Liver (tissue), 9 donors: ENCODE data around the gene APBB3. TPM values are rescaled to one million over a fixed set of nuclear protein-coding genes. Genes with fewer than 3 reads are reported as not detected.

ENCODE experiments used
- DNase-seq: peaks from one replicate; pipeline ENCODE4 v3.0.0-alpha.2; 2017; ENCODE audit warnings: low spot score
- H3K27ac ChIP-seq, 2 donors: one replicate each; pipeline ENCODE4 v1.7.0; 2013; ENCODE audit warnings: inconsistent platforms in 2 of 2, low read length in 2 of 2, control low read depth in 1 of 2, low read depth in 1 of 2, mild to moderate bottlenecking in 1 of 2
- H3K27me3 ChIP-seq, 4 donors: one replicate each; pipeline versions ENCODE4 v1.6.1 to v1.7.0; 2013; ENCODE audit warnings: low read length in 3 of 4, inconsistent platforms in 1 of 4, mild to moderate bottlenecking in 1 of 4, moderate library complexity in 1 of 4; ENCODE audit not compliant: control insufficient read depth in 4 of 4, insufficient read depth in 4 of 4
- H3K36me3 ChIP-seq, 4 donors: one replicate each; pipeline versions ENCODE4 v1.6.1 to v1.7.0; 2013; ENCODE audit warnings: low read length in 3 of 4, mild to moderate bottlenecking in 3 of 4, low read depth in 1 of 4, moderate library complexity in 1 of 4; ENCODE audit not compliant: control insufficient read depth in 4 of 4, insufficient read depth in 3 of 4
- H3K4me1 ChIP-seq, 4 donors: one replicate each; pipeline versions ENCODE4 v1.6.1 to v1.7.0; 2013; ENCODE audit warnings: low read length in 3 of 4, mild to moderate bottlenecking in 3 of 4, moderate library complexity in 1 of 4; ENCODE audit not compliant: control insufficient read depth in 4 of 4, insufficient read depth in 4 of 4
- H3K4me3 ChIP-seq, 3 donors: one replicate each; pipeline versions ENCODE4 v1.6.1 to v1.7.0; 2013; ENCODE audit warnings: low read length in 3 of 3, control low read depth in 1 of 3, low read depth in 1 of 3, mild to moderate bottlenecking in 1 of 3
- H3K9ac ChIP-seq, 2 donors: one replicate each; pipeline ENCODE4 v1.7.0; 2013; ENCODE audit warnings: low read length in 2 of 2, mild to moderate bottlenecking in 2 of 2, moderate library complexity in 2 of 2, control low read depth in 1 of 2, low read depth in 1 of 2
- H3K9me3 ChIP-seq, 4 donors: one replicate each; pipeline versions ENCODE4 v1.6.1 to v1.7.0; 2013; ENCODE audit warnings: low read length in 3 of 4; ENCODE audit not compliant: control insufficient read depth in 4 of 4
- ATF3 ChIP-seq: IDR thresholded peaks from 2 replicates; pipeline ENCODE4 v1.6.1; 2016; ENCODE audit warnings: antibody characterized with exemption
- CTCF ChIP-seq: fragments of 150-350 bp; IDR thresholded peaks from 2 replicates; pipeline ENCODE4 v1.5.1; 2017; ENCODE audit warnings: improper control_type of control experiment, low read depth, low read length; ENCODE audit not compliant: missing input control
- EGR1 ChIP-seq, 2 donors: IDR thresholded peaks; 2 replicates each; pipeline ENCODE4 v1.6.1; 2016 to 2018; ENCODE audit warnings: antibody characterized with exemption in 2 of 2, low read depth in 2 of 2
- FOXA1 ChIP-seq: IDR thresholded peaks from 2 replicates; pipeline ENCODE4 v1.6.1; 2016; ENCODE audit warnings: antibody characterized with exemption
- FOXA2 ChIP-seq: IDR thresholded peaks from 2 replicates; pipeline ENCODE4 v1.6.1; 2016; ENCODE audit warnings: antibody characterized with exemption
- GABPA ChIP-seq, 2 donors: IDR thresholded peaks in 1 of 2; conservative IDR thresholded peaks in 1 of 2; 2 replicates each; pipeline ENCODE4 v1.6.1; 2016; ENCODE audit warnings: antibody characterized with exemption in 2 of 2, mild to moderate bottlenecking in 1 of 2, moderate library complexity in 1 of 2
- HNF4A ChIP-seq, 2 donors: conservative IDR thresholded peaks; 2 replicates each; pipeline ENCODE4 v1.6.1; 2016; ENCODE audit warnings: antibody characterized with exemption in 2 of 2, mild to moderate bottlenecking in 2 of 2
- HNF4G ChIP-seq: IDR thresholded peaks from 2 replicates; pipeline ENCODE4 v1.6.1; 2016; ENCODE audit warnings: antibody characterized with exemption
- JUND ChIP-seq, 2 donors: IDR thresholded peaks; 2 replicates each; pipeline ENCODE4 v1.6.1; 2016; ENCODE audit warnings: antibody characterized with exemption in 2 of 2
- RAD21 ChIP-seq, 2 donors: IDR thresholded peaks; 2 replicates each; pipeline ENCODE4 v1.6.1; 2016; ENCODE audit warnings: antibody characterized with exemption in 2 of 2, mild to moderate bottlenecking in 2 of 2
- RXRA ChIP-seq, 2 donors: IDR thresholded peaks; 2 replicates each; pipeline ENCODE4 v1.6.1; 2017 to 2018; ENCODE audit warnings: antibody characterized with exemption in 2 of 2, mild to moderate bottlenecking in 1 of 2
- SP1 ChIP-seq: IDR thresholded peaks from 2 replicates; pipeline ENCODE4 v1.6.1; 2018; ENCODE audit warnings: antibody characterized with exemption, mild to moderate bottlenecking
- TAF1 ChIP-seq: conservative IDR thresholded peaks from 2 replicates; pipeline ENCODE4 v1.6.1; 2016; ENCODE audit warnings: antibody characterized with exemption, mild to moderate bottlenecking
- YY1 ChIP-seq: IDR thresholded peaks from 2 replicates; pipeline ENCODE4 v1.6.1; 2016; ENCODE audit warnings: antibody characterized with exemption, mild to moderate bottlenecking
- WGBS: extraction: QIAGEN DNeasy Blood & Tissue Kit; methylation state at CpG from one replicate; pipeline ENCODE4 v1.1.7; 2013; 5-methylcytosine and 5-hydroxymethylcytosine counted together
- polyA plus RNA-seq, 2 donors: library from polyadenylated mRNA; stranded (reverse) in 1 of 2; unstranded in 1 of 2; fragments of 200-250 nt in 1 of 2; fragments of >200 nt in 1 of 2; fragmentation: Nextera tagmentation in 1 of 2; extraction: Ambion mirVana in 1 of 2; gene quantifications; one replicate each; pipeline versions ENCODE4 v1.2.1 to v1.2.3, GENCODE V29; 2013 to 2015
- total RNA-seq, 2 donors: library from RNA; depleted of rRNA; stranded (reverse); fragments of >200 nt; gene quantifications; one replicate each; pipeline ENCODE4 v1.2.3, GENCODE V29; 2014
- TF ChIP-seq, protein P1 (sequence below): IDR thresholded peaks from 2 replicates; pipeline ENCODE4 v1.6.1; 2016; ENCODE audit warnings: antibody characterized with exemption
- TF ChIP-seq, protein P2 (sequence below): IDR thresholded peaks from 2 replicates; pipeline ENCODE4 v1.6.1; 2016; ENCODE audit warnings: antibody characterized with exemption
- donor health status: healthy.
- donor health status: healthy.
- donor health status: healthy.
- donor health status: healthy.
- donor health status: healthy.

APBB3 gene
- total and polyA plus RNA-seq, 4 donors = 4.6 to 40.5 (median 19.6) TPM

DNA sequence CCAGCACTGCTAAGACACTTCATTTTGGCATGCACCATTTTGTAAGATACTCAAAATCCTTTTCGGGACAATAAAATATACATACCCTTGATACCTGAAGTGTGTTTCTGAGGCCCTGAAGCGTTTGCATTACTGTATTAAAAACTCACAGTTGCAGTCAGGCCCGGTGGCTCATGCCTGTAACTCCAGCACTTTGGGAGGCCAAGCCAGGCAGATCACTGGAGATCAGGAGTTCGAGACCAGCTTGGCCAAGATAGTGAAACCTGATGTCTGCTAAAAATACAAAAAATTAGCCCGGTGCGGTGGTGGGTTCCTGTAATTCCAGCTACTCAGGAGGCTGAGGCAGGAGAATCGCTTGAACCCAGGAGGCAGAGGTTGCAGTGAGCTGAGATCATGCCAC lies 19.4 kb downstream of the APBB3 start:
- no peak overlapping the region for H3K9ac ChIP-seq
- peaks cover 8 to 40% (median 33%) of the 10 kb centered on the region in 4 donors for H3K4me1 ChIP-seq
- TF ChIP-seq FOXA1 (no peak), RXRA (IDR thresholded peaks at IDR 0.05) (no peak), GABPA (IDR thresholded peaks at IDR 0.05 in 1 of 2, conservative IDR thresholded peaks at IDR 0.05 in 1 of 2) (no peak), HNF4A (conservative IDR thresholded peaks at IDR 0.05) (no peak), YY1 (no peak), HNF4G (no peak)
- no peaks in the 10 kb centered on the region for H3K9me3 ChIP-seq
- WGBS = 97% methylated on average over 7 of the region's 7 CpGs
- no peak for DNase-seq
- no peak overlapping the region for H3K4me3 ChIP-seq
- no peaks in the 10 kb centered on the region for H3K27me3 ChIP-seq
- no peak overlapping the region for H3K27ac ChIP-seq
- H3K36me3 ChIP-seq = peaks cover 2 to 32% (median 26%) of the 10 kb centered on the region in 4 donors

GRCh38 chr5:140542972-140543371 lies 21.4 kb downstream of the APBB3 start:
- H3K4me1 ChIP-seq = peaks cover 6 to 21% (median 16%) of the 10 kb centered on the region in 4 donors
- no peaks in the 10 kb centered on the region for H3K9me3 ChIP-seq
- no peaks in the 10 kb centered on the region for H3K27me3 ChIP-seq
- H3K4me3 ChIP-seq = no peak overlapping the region
- DNase-seq = no peak
- WGBS = 89% methylated on average over 5 of the region's 5 CpGs
- TF ChIP-seq EGR1 (IDR thresholded peaks at IDR 0.05; ENCODE audit: low read depth in 2 of 2) (no peak), RAD21 (IDR thresholded peaks at IDR 0.05) (no peak), YY1 (no peak), TAF1 (no peak), ATF3 (no peak), JUND (IDR thresholded peaks at IDR 0.05) (no peak), CTCF (no peak), FOXA1 (no peak), GABPA (IDR thresholded peaks at IDR 0.05 in 1 of 2, conservative IDR thresholded peaks at IDR 0.05 in 1 of 2) (no peak), RXRA (IDR thresholded peaks at IDR 0.05) (no peak)
- TF ChIP-seq, protein P1, sequence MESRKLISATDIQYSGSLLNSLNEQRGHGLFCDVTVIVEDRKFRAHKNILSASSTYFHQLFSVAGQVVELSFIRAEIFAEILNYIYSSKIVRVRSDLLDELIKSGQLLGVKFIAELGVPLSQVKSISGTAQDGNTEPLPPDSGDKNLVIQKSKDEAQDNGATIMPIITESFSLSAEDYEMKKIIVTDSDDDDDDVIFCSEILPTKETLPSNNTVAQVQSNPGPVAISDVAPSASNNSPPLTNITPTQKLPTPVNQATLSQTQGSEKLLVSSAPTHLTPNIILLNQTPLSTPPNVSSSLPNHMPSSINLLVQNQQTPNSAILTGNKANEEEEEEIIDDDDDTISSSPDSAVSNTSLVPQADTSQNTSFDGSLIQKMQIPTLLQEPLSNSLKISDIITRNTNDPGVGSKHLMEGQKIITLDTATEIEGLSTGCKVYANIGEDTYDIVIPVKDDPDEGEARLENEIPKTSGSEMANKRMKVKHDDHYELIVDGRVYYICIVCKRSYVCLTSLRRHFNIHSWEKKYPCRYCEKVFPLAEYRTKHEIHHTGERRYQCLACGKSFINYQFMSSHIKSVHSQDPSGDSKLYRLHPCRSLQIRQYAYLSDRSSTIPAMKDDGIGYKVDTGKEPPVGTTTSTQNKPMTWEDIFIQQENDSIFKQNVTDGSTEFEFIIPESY = no peak
- no peak overlapping the region for H3K27ac ChIP-seq
- peaks cover 2 to 46% (median 40%) of the 10 kb centered on the region in 4 donors for H3K36me3 ChIP-seq
- no peak overlapping the region for H3K9ac ChIP-seq

- Histone ChIP-seq H3K4me1 (peaks cover 0 to 4% (median 0%) of the 10 kb centered on the region in 4 donors), H3K4me3 (no peak overlapping the region), H3K9me3 (no peaks in the 10 kb centered on the region), H3K9ac (no peak overlapping the region), H3K27ac (no peak overlapping the region), H3K27me3 (no peaks in the 10 kb centered on the region), H3K36me3 (peaks cover 5 to 62% (median 47%) of the 10 kb centered on the region in 4 donors)
- 94% methylated on average over 1 of the region's 1 CpG for WGBS
- DNase-seq = no peak
- TF ChIP-seq EGR1 (IDR thresholded peaks at IDR 0.05; ENCODE audit: low read depth in 2 of 2) (no peak), SP1 (no peak), RXRA (IDR thresholded peaks at IDR 0.05) (no peak), GABPA (IDR thresholded peaks at IDR 0.05 in 1 of 2, conservative IDR thresholded peaks at IDR 0.05 in 1 of 2) (no peak), ATF3 (no peak), FOXA2 (no peak), FOXA1 (no peak), HNF4A (conservative IDR thresholded peaks at IDR 0.05) (no peak), TAF1 (no peak), RAD21 (IDR thresholded peaks at IDR 0.05) (no peak), CTCF (no peak)
- TF ChIP-seq, protein P2, sequence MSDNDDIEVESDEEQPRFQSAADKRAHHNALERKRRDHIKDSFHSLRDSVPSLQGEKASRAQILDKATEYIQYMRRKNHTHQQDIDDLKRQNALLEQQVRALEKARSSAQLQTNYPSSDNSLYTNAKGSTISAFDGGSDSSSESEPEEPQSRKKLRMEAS = no peak
- TF ChIP-seq, protein P1 = no peak
These were observed 24.2 kb downstream of the APBB3 start for GRCh38 chr5:140540227-140540626.
